Nephron progenitor cell (in vitro differentiated cells): ENCODE results near the gene PNISR.
"Not testable (repeated sequence)": the region's sequence is repeated elsewhere in the genome, so short reads cannot be mapped to it uniquely, and the experiment has no call there.

Experiments
- DNase-seq: peaks from one replicate; pipeline ENCODE4 v3.0.0; 2021
- H3K27ac Mint-ChIP-seq: 2 replicates; pipeline ENCODE4 v1.8.0; 2021; ENCODE audit warnings: mild to moderate bottlenecking, moderate library complexity, mixed read lengths
- H3K27me3 Mint-ChIP-seq: 2 replicates; pipeline ENCODE4 v1.8.0; 2021; ENCODE audit warnings: mild to moderate bottlenecking, low read depth, mixed read lengths; ENCODE audit not compliant: poor library complexity
- H3K36me3 Mint-ChIP-seq: 2 replicates; pipeline ENCODE4 v1.8.0; 2021; ENCODE audit warnings: low read depth, mixed read lengths
- H3K4me1 Mint-ChIP-seq: 2 replicates; pipeline ENCODE4 v1.8.0; 2021; ENCODE audit warnings: mixed read lengths
- H3K4me3 Mint-ChIP-seq: 2 replicates; pipeline ENCODE4 v1.8.0; 2021; ENCODE audit warnings: mild to moderate bottlenecking, moderate library complexity, mixed read lengths
- H3K9me3 Mint-ChIP-seq: 2 replicates; pipeline ENCODE4 v1.8.0; 2021; ENCODE audit warnings: mild to moderate bottlenecking, moderate library complexity, mixed read lengths
- CTCF ChIP-seq: fragments of 200-600 bp; sonication (generic); IDR thresholded peaks from 2 replicates; pipeline ENCODE4 v1.5.0; 2021; ENCODE audit warnings: antibody characterized with exemption

The PNISR gene

GRCh38 chr6:99424761-99425646 is at the start of gene PNISR:
TSS of gene PNISR (minus strand) at chr6:99425308. CDS start at chr6:99414659, 10,649 bp downstream.
- peaks cover 72% of the 10 kb centered on the region for H3K4me1 Mint-ChIP-seq

GRCh38 chr6:99473730-99474129 is 48.6 kb upstream of the PNISR start:
- no peak for DNase-seq
- H3K27ac Mint-ChIP-seq: peak overlapping the region; percentile 10
- H3K9me3 Mint-ChIP-seq: no peaks in the 10 kb centered on the region
- H3K4me3 Mint-ChIP-seq: no peak overlapping the region
- H3K4me1 Mint-ChIP-seq: peaks cover 10% of the 10 kb centered on the region
- no peak for TF ChIP-seq CTCF
- H3K36me3 Mint-ChIP-seq: peaks cover 27% of the 10 kb centered on the region
- no peaks in the 10 kb centered on the region for H3K27me3 Mint-ChIP-seq

More at GRCh38 chr6:99424761-99425646, at the start of gene PNISR:
- no peaks in the 10 kb centered on the region for H3K9me3 Mint-ChIP-seq
- H3K27me3 Mint-ChIP-seq: peaks cover 4% of the 10 kb centered on the region
- TF ChIP-seq CTCF: no peak
- DNase-seq: peak; percentile 82
- peaks cover 54% of the 10 kb centered on the region for H3K36me3 Mint-ChIP-seq
- H3K4me3 Mint-ChIP-seq: peak within 1 kb of the TSS; percentile 96
- H3K27ac Mint-ChIP-seq: peak within 1 kb of the TSS; percentile 100

- no peaks in the 10 kb centered on the region for H3K27me3 Mint-ChIP-seq
- no peaks in the 10 kb centered on the region for H3K9me3 Mint-ChIP-seq
- DNase-seq: no peak
- no peak for TF ChIP-seq CTCF
- H3K4me1 Mint-ChIP-seq: peaks cover 10% of the 10 kb centered on the region
- H3K27ac Mint-ChIP-seq: peak overlapping the region; percentile 33
- H3K4me3 Mint-ChIP-seq: no peak overlapping the region
- peaks cover 18% of the 10 kb centered on the region for H3K36me3 Mint-ChIP-seq
These were observed 46.5 kb upstream of the PNISR start for GRCh38 chr6:99471638-99472037.

- no peak for DNase-seq
- H3K36me3 Mint-ChIP-seq: peaks cover 5% of the 10 kb centered on the region
These were observed 42.5 kb upstream of the PNISR start for GRCh38 chr6:99467509-99468106.

GRCh38 chr6:99459133-99459532 is 34.0 kb upstream of the PNISR start:
- not testable (repeated sequence) for H3K27ac Mint-ChIP-seq, H3K27me3 Mint-ChIP-seq, H3K4me3 Mint-ChIP-seq, DNase-seq, H3K4me1 Mint-ChIP-seq
- Mint-ChIP-seq H3K9me3 (peaks cover 30% of the 10 kb centered on the region), H3K36me3 (peaks cover 62% of the 10 kb centered on the region)

More at GRCh38 chr6:99467509-99468106, 42.5 kb upstream of the PNISR start:
- H3K27ac Mint-ChIP-seq: no peak overlapping the region
- peak; percentile 67 for TF ChIP-seq CTCF
- H3K4me3 Mint-ChIP-seq: no peak overlapping the region
- H3K9me3 Mint-ChIP-seq: no peaks in the 10 kb centered on the region
- no peaks in the 10 kb centered on the region for H3K27me3 Mint-ChIP-seq
- H3K4me1 Mint-ChIP-seq: peaks cover 10% of the 10 kb centered on the region

GRCh38 chr6:99458319-99458718 is 33.2 kb upstream of the PNISR start:
- no peak overlapping the region for H3K27ac Mint-ChIP-seq
- TF ChIP-seq CTCF: no peak
- no peaks in the 10 kb centered on the region for H3K4me1 Mint-ChIP-seq
- peaks cover 67% of the 10 kb centered on the region for H3K36me3 Mint-ChIP-seq
- no peaks in the 10 kb centered on the region for H3K27me3 Mint-ChIP-seq
- H3K4me3 Mint-ChIP-seq: no peak overlapping the region
- no peak for DNase-seq
- H3K9me3 Mint-ChIP-seq: peaks cover 38% of the 10 kb centered on the region
